Upper lobe of left lung (tissue), 4 donors: ENCODE measurements around the gene CARMIL1.

Experiments used
- EP300 ChIP-seq, 4 donors: sonication (generic); formaldehyde crosslinking; IDR thresholded peaks; one replicate each; pipeline ENCODE4 v1.5.1; 2017; ENCODE audit warnings: antibody characterized with exemption in 4 of 4, control low read depth in 2 of 4
- POLR2A ChIP-seq, 4 donors: fragments of 450-650 bp; IDR thresholded peaks; one replicate each; pipeline ENCODE4 v1.5.1; 2016 to 2017; ENCODE audit warnings: antibody characterized with exemption in 4 of 4, mild to moderate bottlenecking in 2 of 4
- POLR2AphosphoS5 ChIP-seq, 2 donors: sonication (generic); formaldehyde crosslinking; IDR thresholded peaks; one replicate each; pipeline ENCODE4 v1.5.1; 2017; ENCODE audit warnings: antibody characterized with exemption in 2 of 2
- TF ChIP-seq, protein P1 (sequence below), 6 experiments: fragments of 450-650 bp in 4 of 6; fragments of 200-600 bp in 2 of 6; sonication (generic) in 2 of 6; IDR thresholded peaks; one replicate each; pipeline ENCODE4 v1.5.1; 2016 to 2019; ENCODE audit warnings: antibody characterized with exemption in 6 of 6

DNA sequence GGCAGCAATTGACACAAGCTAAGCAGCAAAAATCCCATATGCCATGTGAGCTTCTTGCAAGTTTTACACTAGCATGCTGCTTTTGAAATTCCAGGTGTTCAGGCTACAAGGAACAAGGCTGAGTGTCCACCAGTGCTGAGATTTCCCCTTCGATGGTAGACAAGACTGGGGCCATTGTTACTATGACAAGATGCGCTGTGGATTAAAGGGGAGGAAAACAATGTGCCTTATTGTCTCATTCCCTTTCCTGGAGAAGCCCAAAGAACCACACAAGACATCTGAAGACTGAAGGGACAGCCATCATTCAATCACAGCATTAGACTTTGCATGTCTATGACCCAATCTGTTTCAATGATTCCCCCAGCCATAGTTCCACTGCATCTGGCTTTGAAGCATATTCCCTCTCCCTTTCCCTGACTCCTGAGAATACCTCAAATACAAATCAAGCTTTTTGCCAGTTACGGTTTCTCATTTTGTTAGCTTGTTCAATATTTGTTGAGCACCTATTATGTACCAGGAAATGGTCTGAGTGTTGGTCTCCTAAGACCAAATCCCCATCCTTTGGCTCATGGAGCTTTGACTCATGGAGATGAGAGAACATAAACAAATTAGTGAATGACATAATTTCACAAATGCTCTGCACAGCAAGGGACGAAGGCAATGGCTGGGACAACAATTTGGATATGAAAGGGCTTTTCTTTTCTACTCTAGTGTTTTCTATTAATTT lies 349.5 kb downstream of the CARMIL1 start:
- no peak for TF ChIP-seq POLR2AphosphoS5 (IDR thresholded peaks at IDR 0.05)
- TF ChIP-seq, protein P1, sequence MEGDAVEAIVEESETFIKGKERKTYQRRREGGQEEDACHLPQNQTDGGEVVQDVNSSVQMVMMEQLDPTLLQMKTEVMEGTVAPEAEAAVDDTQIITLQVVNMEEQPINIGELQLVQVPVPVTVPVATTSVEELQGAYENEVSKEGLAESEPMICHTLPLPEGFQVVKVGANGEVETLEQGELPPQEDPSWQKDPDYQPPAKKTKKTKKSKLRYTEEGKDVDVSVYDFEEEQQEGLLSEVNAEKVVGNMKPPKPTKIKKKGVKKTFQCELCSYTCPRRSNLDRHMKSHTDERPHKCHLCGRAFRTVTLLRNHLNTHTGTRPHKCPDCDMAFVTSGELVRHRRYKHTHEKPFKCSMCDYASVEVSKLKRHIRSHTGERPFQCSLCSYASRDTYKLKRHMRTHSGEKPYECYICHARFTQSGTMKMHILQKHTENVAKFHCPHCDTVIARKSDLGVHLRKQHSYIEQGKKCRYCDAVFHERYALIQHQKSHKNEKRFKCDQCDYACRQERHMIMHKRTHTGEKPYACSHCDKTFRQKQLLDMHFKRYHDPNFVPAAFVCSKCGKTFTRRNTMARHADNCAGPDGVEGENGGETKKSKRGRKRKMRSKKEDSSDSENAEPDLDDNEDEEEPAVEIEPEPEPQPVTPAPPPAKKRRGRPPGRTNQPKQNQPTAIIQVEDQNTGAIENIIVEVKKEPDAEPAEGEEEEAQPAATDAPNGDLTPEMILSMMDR (IDR thresholded peaks at IDR 0.05): no peak
- TF ChIP-seq POLR2A (IDR thresholded peaks at IDR 0.05): no peak
- TF ChIP-seq EP300 (IDR thresholded peaks at IDR 0.05): no peak
